HepG2 (cell line): ENCODE data around the gene PLK3. TPM values are rescaled to one million over a fixed set of nuclear protein-coding genes. Genes with fewer than 3 reads are reported as not detected.

Experiments
- BCL6 ChIP-seq: IDR thresholded peaks from 2 replicates; pipeline ENCODE4 v1.6.1; 2016; ENCODE audit warnings: missing genetic modification reagents, missing compliant biosample characterization
- CCDC6 ChIP-seq: sonication (generic); formaldehyde crosslinking; IDR thresholded peaks from 2 replicates; pipeline ENCODE4 v1.8.1; 2022; ENCODE audit warnings: mild to moderate bottlenecking, missing genetic modification reagents, moderate library complexity
- DR1 ChIP-seq: sonication (generic); formaldehyde crosslinking; IDR thresholded peaks from 2 replicates; pipeline ENCODE4 v1.8.0; 2021; ENCODE audit warnings: mild to moderate bottlenecking, missing genetic modification reagents, inconsistent platforms
- GFI1 ChIP-seq: sonication (generic); formaldehyde crosslinking; IDR thresholded peaks from 2 replicates; pipeline ENCODE4 v1.5.0; 2020; ENCODE audit warnings: missing genetic modification reagents, mild to moderate bottlenecking, borderline replicate concordance
- HNRNPK ChIP-seq: fragments of 200-400 bp; formaldehyde crosslinking; IDR thresholded peaks from 2 replicates; pipeline ENCODE4 v1.6.1; 2018; ENCODE audit warnings: low read length, low read depth, moderate library complexity, mild to moderate bottlenecking; ENCODE audit not compliant: poor library complexity, severe bottlenecking
- KMT2A ChIP-seq: sonication (generic); formaldehyde crosslinking; IDR thresholded peaks from 2 replicates; pipeline ENCODE4 v1.4.0; 2020; ENCODE audit warnings: missing genetic modification reagents
- NFAT5 ChIP-seq: sonication (generic); formaldehyde crosslinking; IDR thresholded peaks from 2 replicates; pipeline ENCODE4 v1.4.0; 2020; ENCODE audit warnings: missing genetic modification reagents
- TAF15 ChIP-seq: fragments of 200-400 bp; formaldehyde crosslinking; IDR thresholded peaks from one replicate; pipeline ENCODE4 v1.6.1; 2018; ENCODE audit warnings: mild to moderate bottlenecking, low read depth, low read length; ENCODE audit not compliant: poor library complexity, severe bottlenecking
- TRIM22 ChIP-seq: fragments of 450-650 bp; IDR thresholded peaks from 2 replicates; pipeline ENCODE4 v1.6.1; 2017
- ZNF468 ChIP-seq: sonication (generic); formaldehyde crosslinking; IDR thresholded peaks from 2 replicates; pipeline ENCODE4 v1.8.0; 2022; ENCODE audit warnings: mild to moderate bottlenecking, moderate library complexity, missing genetic modification reagents
- ZNF552 ChIP-seq: sonication (generic); formaldehyde crosslinking; IDR thresholded peaks from 2 replicates; pipeline ENCODE4 v1.9.0; 2022; ENCODE audit warnings: missing genetic modification reagents, mild to moderate bottlenecking, borderline replicate concordance
- ZNF598 ChIP-seq: sonication (generic); formaldehyde crosslinking; IDR thresholded peaks from 2 replicates; pipeline ENCODE4 v1.5.1; 2020; ENCODE audit warnings: mild to moderate bottlenecking, missing genetic modification reagents, borderline replicate concordance
- ZNF720 ChIP-seq: sonication (generic); formaldehyde crosslinking; IDR thresholded peaks from 2 replicates; pipeline ENCODE4 v1.4.0; 2020; ENCODE audit warnings: missing genetic modification reagents
- ZSCAN20 ChIP-seq: sonication (generic); formaldehyde crosslinking; IDR thresholded peaks from 2 replicates; pipeline ENCODE4 v1.4.0; 2020; ENCODE audit warnings: missing genetic modification reagents, mild to moderate bottlenecking, borderline replicate concordance
- polyA plus RNA-seq, 8 experiments: library from polyadenylated mRNA; depleted of rRNA in 3 of 8; stranded (reverse) in 7 of 8; unstranded in 1 of 8; fragments of >200 nt; fragmentation: Illumina TruSeq in 4 of 8; extraction: Trizol in 4 of 8; gene quantifications; 2 replicates each; pipeline versions ENCODE4 v1.2.1 to v1.2.3, GENCODE V29; 2011 to 2016; ENCODE audit warnings: low read depth in 4 of 8, missing spikeins in 1 of 8, mixed read lengths in 1 of 8; ENCODE audit not compliant: insufficient read depth in 1 of 8
- total RNA-seq, 5 experiments: library from RNA; depleted of rRNA; stranded (reverse); fragments of >200 nt; fragmentation: Illumina TruSeq; extraction: Trizol; gene quantifications; 2 replicates each; pipeline ENCODE4 v1.2.3, GENCODE V29; 2016; ENCODE audit warnings: low read depth in 1 of 5
- TF ChIP-seq, protein P1 (sequence below): IDR thresholded peaks from 2 replicates; pipeline ENCODE4 v1.6.1; 2016; ENCODE audit warnings: low read depth, borderline replicate concordance
- TF ChIP-seq, protein P2 (sequence below): sonication (generic); formaldehyde crosslinking; IDR thresholded peaks from 2 replicates; pipeline ENCODE4 v1.5.1; 2020; ENCODE audit warnings: mild to moderate bottlenecking, missing genetic modification reagents, borderline replicate concordance

Gene PLK3
- total and polyA plus RNA-seq, 2 of the 13 experiments (the other 11 are each of a cell fraction or from before 2014, with no cell fraction given): 9.8 to 16.9 TPM

DNA sequence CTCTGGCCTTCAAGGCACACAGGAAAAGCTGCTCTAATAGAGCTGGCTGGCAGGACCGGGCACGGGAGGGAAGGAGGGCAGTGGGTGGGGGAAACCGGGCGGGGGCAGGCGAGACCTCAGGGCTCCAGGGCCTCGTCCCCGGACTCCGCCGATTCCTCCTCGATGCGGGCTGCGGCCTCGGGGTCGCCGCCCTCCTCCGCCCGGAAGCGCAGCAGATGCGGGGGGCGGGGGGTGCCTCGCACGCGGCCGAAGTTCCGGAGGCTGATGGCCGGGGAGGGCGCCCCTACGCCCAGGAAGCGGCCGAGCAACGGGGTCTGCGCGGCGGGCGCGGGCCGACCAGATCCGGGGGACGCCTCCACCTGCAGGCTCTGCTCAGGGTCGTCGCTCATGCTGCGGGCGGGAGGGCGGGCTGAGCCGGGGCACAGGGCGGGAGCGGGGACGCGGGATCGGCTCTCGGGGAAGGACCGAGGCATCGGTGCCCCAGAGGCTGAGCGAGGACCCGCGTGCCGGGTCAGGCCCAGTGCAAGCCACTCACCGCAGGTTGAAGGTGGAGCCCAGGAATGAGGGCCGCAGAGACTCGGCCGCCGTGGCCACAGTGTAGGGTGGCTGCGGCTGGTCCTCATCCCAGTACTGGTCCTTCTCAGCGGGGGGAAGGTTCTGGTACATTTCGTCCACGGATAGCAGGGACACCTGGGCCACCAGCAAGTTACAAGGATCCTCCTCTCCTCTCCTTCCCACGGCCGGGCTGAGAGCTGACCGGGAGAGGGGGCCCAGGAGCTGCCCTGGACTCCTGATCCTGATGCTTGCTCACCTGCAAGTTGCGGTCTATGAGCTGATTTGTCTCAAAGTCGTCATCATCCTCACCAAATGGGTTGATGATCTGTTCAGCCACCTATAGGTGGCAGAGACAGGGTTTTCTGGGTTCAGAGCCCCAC is 15.8 kb upstream of the PLK3 start (continued):
- peak; percentile 85 for TF ChIP-seq HNRNPK
- TF ChIP-seq, protein P1, sequence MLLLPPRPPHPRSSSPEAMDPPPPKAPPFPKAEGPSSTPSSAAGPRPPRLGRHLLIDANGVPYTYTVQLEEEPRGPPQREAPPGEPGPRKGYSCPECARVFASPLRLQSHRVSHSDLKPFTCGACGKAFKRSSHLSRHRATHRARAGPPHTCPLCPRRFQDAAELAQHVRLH (CRISPR knock-in tag): peak; percentile 76; the same call in 1 of the 2 replicates
- TF ChIP-seq ZNF468: no peak
- no peak for TF ChIP-seq GFI1 (CRISPR knock-in tag)
- TF ChIP-seq, protein P2, sequence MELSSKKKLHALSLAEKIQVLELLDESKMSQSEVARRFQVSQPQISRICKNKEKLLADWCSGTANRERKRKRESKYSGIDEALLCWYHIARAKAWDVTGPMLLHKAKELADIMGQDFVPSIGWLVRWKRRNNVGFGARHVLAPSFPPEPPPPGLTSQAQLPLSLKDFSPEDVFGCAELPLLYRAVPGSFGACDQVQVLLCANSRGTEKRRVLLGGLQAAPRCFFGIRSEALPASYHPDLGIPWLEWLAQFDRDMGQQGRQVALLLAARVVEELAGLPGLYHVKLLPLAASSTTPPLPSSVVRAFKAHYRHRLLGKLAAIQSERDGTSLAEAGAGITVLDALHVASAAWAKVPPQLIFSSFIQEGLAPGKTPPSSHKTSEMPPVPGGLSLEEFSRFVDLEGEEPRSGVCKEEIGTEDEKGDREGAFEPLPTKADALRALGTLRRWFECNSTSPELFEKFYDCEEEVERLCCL (CRISPR knock-in tag): peak; percentile 68; the same call in 1 of the 2 replicates
- 0 out of 2 replicates have a peak, but pooled peaks have one; percentile 37 for TF ChIP-seq CCDC6 (CRISPR knock-in tag)
- TF ChIP-seq ZNF552: no peak
- no peak for TF ChIP-seq ZNF720 (CRISPR knock-in tag)
- no peak for TF ChIP-seq BCL6
- peak; percentile 74; the same call in 1 of the 2 replicates for TF ChIP-seq KMT2A (CRISPR knock-in tag)
- peak; percentile 48; the same call in 1 of the 2 replicates for TF ChIP-seq ZNF598
- TF ChIP-seq DR1 (CRISPR knock-in tag): no peak
- no peak for TF ChIP-seq TRIM22
- no peak for TF ChIP-seq TAF15
- no peak for TF ChIP-seq NFAT5 (CRISPR knock-in tag)
- no peak; the same call in 1 of the 2 replicates for TF ChIP-seq ZSCAN20
